HG02623 (cell line): ENCODE measurements around the gene ADPRHL1.
"Not testable (repeated sequence)": the region's sequence is repeated elsewhere in the genome, so short reads cannot be mapped to it uniquely, and the experiment has no call there.

Source experiments
- ATAC-seq: cut with Tn5 transposase; IDR thresholded peaks from one replicate; pipeline ENCODE4 v1.9.1; 2021; ENCODE audit warnings: moderate library complexity; ENCODE audit not compliant: unreplicated experiment

ADPRHL1 gene

GRCh38 chr13:113403255-113404104, 49.8 kb downstream of the ADPRHL1 start:
- no peak for ATAC-seq

GRCh38 chr13:113402471-113403254, 50.6 kb downstream of the ADPRHL1 start:
- ATAC-seq, result no peak

GRCh38 chr13:113401452-113402415, 51.6 kb downstream of the ADPRHL1 start:
- no peak for ATAC-seq

GRCh38 chr13:113400621-113401451, 52.5 kb downstream of the ADPRHL1 start:
- ATAC-seq, result no peak

GRCh38 chr13:113399755-113400149, 53.5 kb downstream of the ADPRHL1 start:
- ATAC-seq, result no peak

GRCh38 chr13:113398963-113399754, 54.1 kb downstream of the ADPRHL1 start:
- no peak for ATAC-seq

- ATAC-seq, result no peak
These were observed 55.5 kb downstream of the ADPRHL1 start for GRCh38 chr13:113397608-113398425.

GRCh38 chr13:113394339-113394640, 59.0 kb downstream of the ADPRHL1 start:
- no peak for ATAC-seq

- ATAC-seq, result peak; percentile 97
These were observed 59.5 kb downstream of the ADPRHL1 start for GRCh38 chr13:113393563-113394338.

- ATAC-seq, result no peak
These were observed 60.1 kb downstream of the ADPRHL1 start for GRCh38 chr13:113393226-113393562.

- ATAC-seq, result no peak
These were observed 62.3 kb downstream of the ADPRHL1 start for GRCh38 chr13:113390874-113391497.

- not testable (repeated sequence) for ATAC-seq
These were observed 63.7 kb downstream of the ADPRHL1 start for GRCh38 chr13:113389586-113389985.

- ATAC-seq, result no peak
These were observed 65.9 kb downstream of the ADPRHL1 start for GRCh38 chr13:113387396-113387795.

GRCh38 chr13:113383089-113383488, 70.2 kb downstream of the ADPRHL1 start:
- ATAC-seq, result no peak

- not testable (repeated sequence) for ATAC-seq
These were observed 70.7 kb downstream of the ADPRHL1 start for GRCh38 chr13:113382542-113382941.

GRCh38 chr13:113378825-113379224, 74.5 kb downstream of the ADPRHL1 start:
- no peak for ATAC-seq

GRCh38 chr13:113374511-113375175, 78.6 kb downstream of the ADPRHL1 start:
- ATAC-seq, result no peak
